Astrocyte of the hippocampus (primary cell): ENCODE measurements around the gene CMSS1.
"Not testable (repeated sequence)": the region's sequence is repeated elsewhere in the genome, so short reads cannot be mapped to it uniquely, and the experiment has no call there.

Source experiments
- DNase-seq: peaks from one replicate; pipeline ENCODE4 v3.0.0; 2011; ENCODE audit warnings: low read depth, low spot score

Gene CMSS1

DNA sequence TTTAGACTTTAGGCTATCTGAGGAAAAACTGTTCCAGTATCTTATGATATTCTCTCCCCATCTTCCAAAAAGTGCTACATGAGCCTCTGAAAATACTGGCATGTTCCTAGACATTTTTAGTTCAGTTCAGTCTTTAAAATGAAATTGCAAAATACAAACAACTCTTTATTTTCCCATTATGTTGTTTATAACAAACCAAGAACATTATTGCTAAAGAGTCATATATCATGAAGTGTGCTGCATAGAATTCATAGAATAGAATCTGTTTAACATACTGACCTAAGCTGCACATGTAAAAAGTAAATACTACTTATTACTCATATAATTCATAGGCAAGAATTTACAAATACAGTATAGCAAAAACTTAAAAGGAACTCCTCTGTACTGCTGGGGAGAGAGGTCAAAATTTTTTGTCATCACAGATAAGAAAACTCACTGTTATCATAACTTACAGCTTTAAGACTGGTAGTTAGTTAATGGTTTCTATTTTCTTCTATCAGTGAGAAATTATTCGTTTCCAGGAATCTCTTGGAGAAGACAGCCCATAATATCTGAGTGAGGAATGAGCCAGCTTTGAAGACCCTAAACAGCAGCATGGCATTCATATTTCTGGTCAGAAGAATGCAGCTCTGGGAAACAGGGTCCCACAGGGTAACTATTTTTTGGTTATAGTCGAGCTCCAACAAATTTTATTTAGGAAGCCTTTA, 264.5 kb downstream of the CMSS1 start:
- no peak for DNase-seq

DNA sequence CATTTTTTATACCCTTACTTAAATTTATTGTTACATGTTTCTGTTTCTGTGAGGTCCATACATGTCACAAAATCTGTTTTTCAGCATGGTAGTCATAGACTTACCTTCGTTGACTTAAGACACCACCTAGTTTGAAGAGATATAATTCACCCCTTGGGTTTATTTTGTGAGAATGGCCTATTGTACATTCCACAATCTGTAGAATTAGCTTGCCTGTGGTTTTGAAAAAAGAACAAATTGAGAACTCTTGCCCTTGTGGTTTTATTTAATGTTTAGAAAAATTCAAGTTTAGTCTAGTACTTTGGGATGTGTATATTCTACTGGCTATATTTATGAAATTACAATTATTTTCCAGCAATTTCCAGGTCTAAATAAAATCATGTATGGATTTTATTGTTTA, 265.1 kb downstream of the CMSS1 start:
- no peak for DNase-seq

DNA sequence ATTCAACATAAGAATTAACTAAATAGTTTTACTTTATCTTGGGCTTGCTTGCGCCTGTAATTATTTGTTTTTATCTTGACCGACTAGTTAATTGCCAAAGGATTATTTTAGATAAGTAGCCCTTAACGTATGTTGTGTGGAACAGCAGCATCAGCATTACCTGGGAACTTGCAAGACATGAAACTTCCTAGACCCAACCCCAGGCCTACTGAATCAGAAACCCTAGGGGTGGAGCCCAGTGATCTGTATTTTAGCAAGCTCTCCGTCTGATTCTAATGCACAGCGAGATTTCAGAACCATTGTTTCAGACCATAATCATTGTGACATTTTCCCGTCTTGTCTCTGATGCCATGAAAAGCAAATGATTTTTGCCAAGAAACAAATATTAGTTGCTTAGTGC, 265.5 kb downstream of the CMSS1 start:
- DNase-seq: no peak

DNA sequence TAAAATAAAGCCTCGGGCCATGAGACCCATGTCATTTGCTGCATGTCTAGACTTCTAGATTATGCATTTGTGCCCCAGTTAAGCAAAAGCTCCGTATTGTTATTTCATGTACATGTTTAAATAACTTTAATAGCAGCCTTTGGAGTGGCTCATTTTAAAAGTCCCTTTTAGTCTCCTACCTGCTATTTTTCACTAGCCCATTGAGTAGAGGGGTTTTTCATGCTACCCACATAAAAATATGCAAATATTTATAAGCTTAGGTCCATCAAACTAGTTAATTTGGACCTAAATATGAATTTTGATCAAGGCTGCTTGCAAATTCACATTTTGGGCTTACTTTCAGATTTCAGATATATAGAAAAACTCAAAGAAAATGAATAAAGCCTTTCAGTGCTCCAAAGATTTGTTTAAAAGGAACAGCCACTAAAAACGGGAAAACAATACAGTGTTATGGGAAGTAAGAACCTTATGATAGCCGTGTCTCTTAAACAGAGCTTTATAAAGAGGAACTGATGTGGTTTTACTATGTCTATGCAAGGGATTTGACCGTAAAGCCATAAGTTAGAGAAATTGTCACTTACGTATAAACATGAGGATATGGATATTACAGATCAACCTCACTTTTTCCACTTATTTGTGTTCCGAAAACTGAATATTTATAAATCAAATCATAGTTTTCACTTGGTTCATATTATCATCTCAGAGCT, 266.6 kb downstream of the CMSS1 start:
- DNase-seq: no peak

DNA sequence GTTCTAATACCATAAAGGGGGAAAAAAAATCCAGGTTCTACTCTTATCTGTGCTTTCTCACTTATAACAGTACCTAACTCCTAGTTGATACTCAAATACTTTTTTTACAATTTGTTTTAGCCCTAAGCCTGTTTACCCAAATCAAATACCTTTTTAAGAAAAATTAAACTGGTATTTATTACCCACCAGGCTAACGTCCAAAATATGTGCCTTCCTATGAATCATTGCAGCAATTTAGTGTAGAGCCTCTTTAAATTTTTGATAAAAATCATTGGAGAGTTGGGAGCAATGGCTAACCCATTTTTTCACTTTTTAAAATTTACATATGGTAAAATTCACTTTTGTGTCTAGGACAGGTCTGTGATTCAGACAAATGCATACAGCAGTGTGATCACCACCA, 268.7 kb downstream of the CMSS1 start:
- no peak for DNase-seq

DNA sequence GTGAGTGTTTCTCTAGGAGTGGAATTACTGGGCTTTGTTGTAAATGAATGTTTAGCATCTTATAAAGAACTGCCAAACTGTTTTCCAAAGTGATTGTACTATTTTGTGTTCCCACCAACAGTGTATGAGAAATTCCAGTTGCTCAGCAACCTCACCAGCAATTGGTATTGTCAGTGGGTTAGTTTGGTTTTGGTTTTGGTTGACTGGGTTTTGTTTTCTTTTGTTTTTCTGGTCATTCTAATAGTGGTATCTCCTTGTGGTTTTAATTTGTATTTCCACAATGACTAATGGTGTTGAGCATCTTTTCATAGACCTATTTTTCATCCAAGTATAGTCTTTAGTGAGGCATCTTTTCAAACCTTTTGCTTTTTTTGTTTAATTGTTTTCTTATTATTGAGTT, 269.5 kb downstream of the CMSS1 start:
- peak; percentile 88 for DNase-seq

DNA sequence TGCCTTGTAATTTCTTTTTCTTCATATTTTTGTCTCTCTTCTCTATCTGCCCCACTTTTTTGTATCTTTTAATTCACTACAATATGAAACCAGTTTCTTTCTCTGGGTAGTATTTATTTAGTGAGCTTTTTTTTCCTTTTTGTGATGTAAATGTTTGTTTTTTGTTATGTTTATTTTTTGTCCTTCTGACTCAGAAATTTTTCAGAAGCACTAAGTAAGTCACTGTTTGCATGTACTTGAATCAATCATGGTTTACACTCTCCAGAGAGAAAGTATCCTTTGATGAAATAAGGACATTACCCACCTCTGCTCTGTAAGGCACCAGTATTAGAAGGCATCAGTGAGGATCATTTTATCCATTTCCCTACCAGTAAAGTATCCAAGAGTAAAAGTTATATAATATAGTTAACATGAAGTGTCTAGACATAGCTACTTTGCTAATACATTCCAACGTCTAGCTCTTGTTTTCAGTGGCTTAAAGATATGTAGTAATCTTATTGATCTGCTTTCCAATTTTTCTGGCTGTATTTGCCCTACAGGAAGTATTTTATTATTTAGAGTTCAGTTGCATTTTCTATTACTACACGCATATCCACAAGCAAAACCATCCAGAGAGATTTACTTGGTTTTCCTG, 271.2 kb downstream of the CMSS1 start:
- no peak for DNase-seq

DNA sequence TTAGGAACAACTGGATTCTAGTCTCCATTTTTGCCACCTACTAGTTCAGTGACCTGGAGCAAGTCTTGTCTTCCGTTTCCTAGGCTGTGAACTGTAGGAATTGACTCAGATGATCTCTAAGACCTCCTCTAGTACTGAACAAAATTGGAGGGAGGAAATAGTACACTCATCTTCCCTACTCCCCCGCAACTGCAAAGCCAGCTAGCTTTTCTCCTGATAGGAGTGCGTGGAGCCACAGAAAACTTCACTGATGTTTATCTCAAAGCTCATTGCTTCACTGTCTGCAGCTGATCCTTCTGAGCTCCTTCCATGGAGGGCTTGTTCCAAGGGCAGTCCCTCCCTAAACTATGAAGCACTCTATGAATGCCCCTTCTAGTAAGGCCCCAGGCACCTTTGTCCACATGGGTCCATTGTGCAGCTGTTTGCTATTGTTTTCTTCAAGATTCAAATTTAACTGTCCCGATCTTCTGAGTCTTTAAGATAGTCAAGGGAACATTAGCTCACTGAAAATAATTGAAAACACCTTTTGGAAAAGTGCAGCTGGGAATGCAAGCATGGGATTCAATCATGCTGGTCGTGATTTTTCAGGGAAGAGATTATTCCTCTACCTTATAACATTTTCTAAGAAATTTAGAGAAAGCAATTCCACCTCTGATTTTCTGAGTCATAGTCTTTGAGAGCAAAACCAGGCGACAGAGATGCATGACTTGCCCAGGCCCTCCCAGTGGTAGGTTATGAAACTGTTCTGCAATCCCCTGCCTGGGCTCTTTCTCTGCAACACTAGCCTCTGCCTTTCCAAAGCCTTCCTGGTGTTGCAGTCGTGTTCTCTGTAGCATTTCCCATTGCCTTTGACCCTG, 272.4 kb downstream of the CMSS1 start:
- peak; percentile 61 for DNase-seq

DNA sequence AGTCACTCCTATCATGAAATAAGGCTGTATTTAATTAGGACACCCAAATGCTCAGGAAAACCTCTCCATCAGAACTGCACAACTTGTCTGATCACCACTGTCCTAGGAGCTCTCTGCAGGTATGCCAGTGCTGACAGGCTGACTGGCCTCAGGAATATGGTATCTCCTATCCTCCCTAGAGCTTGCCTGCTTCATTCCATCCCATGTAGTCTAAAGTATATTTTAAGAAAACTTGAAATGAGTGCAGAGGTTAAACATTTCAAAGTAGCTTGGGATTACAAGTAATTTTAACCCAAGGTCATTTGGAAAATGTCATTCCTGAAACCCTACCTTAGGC, 273.0 kb downstream of the CMSS1 start:
- DNase-seq: no peak

DNA sequence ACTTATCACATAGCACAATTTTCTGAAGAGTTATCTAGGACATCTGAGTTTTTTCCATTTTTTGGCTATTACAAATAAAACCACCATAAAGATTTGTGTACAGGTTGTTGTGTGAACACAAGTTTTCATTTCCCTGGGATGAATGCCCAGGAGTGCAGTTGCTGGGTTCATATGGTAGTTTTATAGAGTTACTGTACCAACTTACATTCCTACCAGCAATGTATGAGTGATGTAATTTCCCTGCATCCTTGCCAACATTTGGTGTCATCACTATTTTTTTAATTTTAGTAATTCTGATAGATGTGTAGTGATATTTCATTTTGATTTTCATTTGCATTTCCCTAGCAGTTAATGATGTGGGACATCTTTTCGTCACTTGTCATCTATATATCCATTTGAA, 276.2 kb downstream of the CMSS1 start:
- DNase-seq: no peak

DNA sequence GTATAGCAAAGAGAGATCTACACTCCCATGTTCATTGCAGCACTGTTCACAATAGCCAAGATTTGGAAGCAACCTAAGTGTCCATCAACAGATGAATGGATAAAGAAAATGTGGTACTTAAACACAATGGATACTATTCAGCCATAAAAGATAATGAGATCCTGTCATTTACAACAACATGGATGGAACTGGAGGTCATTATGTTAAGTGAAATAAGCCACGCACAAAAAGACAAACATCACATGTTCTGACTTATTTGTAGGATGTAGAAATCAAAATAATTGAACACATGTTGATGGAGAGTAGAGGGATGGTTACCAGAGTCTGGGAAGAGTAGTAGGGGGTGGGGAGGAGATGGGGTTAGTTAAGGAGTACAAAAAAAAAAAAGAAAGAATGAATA, 278.6 kb downstream of the CMSS1 start:
- DNase-seq: not testable (repeated sequence)

DNA sequence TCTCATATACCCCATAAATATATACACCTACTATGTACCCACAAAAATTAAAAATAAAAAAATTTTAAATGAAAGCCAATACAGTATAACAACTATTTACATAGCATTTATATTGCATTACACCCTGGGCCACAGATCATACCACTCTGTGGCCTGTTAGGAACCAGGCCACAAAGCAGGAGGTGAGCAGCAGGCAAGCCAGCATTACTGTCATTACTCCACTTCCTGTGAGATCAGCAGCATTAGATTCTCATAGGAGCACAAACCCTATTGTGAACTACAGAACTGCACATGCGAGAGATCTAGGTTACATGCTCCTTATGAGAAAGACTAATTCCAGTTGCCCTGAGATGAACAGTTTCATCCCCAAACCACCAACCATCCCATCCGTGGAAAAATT, 279.2 kb downstream of the CMSS1 start:
- DNase-seq: no peak

DNA sequence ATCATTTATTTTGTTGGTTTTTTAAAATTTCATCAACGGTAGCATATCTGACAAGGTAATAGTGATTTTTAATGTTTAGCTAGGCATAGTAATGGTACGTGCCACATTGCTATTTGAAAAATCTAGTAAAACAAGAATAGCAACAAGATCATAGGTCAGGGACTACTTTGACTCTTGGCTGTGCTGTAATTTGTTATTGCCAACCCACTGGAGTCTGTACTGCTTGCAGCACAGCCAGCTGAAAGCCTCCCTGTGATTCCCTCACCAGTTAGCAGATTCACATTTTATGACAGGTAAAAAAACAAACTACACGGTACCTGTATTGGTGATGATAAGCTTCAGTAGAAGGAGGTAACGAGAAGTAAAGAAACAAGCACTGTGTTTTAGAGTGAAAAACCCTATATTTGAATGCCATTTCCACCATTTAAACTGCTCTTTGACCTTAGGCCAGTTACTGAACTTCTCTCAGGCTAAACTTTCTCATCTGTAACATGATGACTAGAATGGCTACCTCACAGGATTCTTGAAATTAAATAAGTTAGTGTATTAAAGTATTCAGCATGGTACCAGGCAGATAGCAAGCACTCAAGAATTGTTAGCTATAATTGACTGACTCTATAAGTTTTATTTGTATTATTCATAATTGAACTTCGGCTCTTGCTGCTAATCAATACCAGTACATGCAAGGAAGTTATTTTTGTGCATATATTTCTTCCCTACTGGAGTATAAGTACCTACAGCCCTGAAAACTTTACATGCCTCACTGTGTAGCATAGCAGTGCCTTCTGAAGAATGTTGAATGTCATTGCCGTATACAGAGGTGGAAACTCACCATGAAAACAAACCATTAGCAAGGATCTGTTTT, 280.5 kb downstream of the CMSS1 start:
- no peak for DNase-seq

DNA sequence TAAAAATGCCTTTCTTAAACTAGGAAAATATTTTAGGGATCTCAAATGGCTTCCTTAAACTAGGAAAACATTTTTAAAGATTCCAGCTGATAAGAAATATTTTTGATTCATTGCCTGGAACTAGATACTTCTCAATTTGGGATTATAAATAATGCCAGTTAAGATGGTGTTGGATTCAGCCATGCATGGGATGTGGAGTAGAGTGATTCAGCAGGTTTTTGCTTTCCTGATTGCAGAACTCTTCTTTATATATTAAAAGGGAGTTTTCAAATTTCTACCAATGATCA, 281.1 kb downstream of the CMSS1 start:
- no peak for DNase-seq

DNA sequence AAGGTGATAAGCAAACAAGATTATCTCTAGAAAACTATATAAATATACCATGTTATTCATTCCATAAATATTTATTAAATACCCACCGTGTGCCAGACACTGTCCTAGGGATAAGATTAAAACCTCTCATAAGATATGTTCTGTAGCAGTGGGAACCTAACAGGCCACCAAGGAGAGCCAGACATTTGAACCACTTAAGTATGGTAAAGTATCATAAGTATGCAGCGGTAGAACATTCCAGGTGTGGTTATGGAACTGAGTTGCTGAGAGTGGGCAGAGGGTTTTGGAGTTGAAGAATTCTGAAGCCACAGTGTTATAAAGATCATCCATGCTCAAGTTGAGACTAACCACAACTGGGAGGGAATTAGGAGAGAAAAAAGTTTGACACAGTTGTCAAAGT, 282.0 kb downstream of the CMSS1 start:
- peak; percentile 84 for DNase-seq

DNA sequence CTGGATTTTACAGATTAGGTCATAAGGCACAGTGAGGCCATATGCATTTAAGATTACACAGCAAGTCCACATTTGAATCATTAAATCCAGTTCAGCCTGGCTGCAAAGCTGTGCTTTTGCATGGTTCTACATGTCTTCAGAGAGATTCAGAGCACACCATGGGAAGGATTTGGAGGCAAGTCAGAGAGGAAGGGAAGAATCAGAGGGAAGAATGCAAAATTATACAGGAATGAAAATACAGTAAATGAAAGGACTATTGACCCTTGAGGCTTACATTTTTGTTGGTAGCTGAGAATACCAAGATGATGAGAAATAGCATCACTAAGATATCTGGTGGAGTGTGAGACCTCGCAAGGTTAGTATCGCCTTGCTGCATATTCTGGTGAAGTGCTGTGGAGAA, 282.8 kb downstream of the CMSS1 start:
- DNase-seq: peak; percentile 57

DNA sequence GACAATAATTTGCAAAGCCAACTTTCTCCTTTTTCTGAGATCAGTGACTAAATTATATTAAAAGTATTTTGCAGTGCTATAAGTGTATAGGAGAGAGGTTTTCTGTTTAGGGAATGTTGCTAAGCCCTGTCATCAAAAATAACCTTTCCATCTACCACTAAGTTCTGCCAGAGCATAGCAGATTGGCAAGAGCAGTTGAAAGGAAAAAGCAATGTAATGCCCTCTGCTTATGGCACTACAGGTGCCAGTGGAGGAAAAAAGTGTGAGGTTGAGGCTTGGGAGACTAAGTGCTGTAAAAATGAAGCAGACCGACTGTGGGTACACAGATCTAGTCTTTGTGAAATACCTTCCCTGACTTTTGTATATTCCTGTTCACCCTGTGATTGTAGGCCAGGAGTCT, 285.1 kb downstream of the CMSS1 start:
- DNase-seq: no peak

DNA sequence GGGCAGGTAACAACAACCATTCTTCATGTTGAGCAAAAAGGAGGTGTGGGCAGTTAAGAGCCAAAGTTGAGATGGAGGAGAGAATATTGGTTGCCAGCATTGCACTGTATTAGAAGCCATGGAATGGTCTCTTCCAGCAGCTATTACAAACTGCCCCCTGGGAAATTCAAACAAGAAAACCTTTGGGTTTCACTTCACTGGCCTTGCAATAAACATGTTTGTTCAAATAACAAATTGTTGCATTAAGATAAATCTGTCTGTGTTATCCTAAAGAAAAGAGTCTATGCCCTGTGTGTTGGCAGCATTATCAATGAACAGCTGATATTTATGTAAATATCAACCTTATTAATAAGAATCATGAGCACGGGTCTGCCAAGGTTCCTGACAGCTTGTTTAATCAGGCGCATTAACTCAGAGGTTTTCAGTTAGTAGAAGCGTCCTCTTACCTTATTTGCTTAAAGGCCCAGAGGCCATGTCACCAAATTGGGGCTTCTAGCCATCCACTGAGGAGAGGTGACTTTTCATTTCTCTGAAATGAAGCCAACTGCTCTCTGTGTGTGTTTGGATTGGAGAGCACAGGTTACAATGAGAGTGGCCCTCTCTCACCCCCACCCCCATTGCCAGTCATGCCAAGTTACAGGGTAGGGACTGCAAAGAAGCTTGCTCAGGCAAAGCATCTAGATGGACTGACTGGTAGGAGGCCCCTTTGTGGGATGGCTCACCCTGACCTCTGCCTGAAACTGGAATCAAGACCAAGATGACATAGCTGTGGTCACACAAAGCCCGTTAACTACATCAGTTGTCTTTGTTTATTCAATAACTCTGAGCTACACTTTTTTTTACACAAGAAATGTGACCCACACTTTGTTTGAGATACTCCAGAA, 286.1 kb downstream of the CMSS1 start:
- peak; percentile 62 for DNase-seq

DNA sequence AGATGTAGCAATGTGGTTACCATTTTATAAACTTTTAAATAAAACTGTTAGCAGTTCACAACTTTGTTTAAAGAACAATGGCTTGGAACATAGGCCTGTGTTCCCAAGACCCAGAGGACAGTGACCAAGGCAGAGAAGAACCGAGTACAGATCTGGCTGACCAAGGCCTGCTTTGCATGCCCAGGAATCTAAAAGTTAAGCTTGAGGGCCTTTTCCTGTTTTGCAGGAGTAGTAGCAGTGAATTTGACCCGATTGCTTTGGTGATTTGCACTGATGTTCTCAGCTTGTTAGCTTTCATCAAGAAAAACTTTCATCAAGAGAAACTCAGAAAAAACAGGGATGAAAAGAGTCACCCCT, 286.8 kb downstream of the CMSS1 start:
- DNase-seq: no peak

DNA sequence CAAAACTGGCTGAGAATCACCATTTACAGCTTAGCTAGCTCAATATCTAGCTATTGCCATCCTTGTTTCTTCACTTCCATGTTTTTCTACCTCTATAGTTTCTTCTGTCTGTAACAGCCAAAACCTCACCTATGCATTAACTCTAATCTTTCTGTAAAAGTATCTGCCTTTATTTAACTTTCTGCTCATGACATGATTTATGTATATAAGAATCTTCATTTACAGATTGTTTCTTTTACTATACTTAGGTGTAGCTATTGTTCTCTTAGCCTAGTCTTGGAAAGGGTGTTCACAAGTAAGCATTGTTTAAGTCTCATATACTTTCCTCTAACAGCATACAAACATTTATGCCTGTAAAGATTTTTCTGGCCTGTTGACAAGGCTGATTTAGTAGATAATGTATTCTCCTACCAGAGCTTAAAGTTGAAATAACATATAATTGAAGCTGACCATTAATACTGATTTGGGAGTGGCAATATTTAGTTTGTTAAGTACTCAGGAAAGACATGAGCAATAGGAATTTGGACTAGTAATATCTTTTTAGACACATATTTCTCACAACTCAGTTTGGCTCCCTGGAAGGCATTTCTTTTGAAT, 287.3 kb downstream of the CMSS1 start:
- no peak for DNase-seq
